Ammon's horn (tissue), 1 donor: ENCODE data around the gene SERPINE2.

Source experiments
- DNase-seq: peaks from one replicate; pipeline ENCODE4 v3.0.0-alpha.2; 2016; ENCODE audit warnings: low spot score

The SERPINE2 gene

DNA sequence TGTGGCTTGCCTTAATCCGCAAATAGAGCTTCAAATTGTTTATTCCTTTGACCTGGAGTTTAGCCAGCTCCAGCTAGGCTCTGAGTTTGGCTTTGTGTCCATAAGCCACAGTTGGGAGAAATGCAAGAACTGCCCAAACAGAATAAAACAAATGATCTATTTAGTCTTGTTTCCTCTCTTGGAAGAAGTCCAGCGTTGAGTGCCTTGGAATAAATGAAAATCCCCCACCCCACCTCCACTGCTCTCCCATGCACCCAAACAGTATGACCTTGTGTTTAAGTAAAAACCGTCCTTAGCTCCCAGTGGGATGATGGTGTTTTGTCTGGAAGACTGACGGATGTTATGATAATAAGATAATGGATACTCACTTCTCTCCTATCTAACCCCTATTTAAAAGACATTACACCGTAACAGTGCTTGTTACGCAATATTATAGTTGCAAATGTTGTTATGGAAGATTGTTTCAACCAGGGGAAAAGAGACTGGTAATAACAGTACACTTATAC is 3.2 kb upstream of the SERPINE2 start:
- peak; percentile 81 for DNase-seq

DNA sequence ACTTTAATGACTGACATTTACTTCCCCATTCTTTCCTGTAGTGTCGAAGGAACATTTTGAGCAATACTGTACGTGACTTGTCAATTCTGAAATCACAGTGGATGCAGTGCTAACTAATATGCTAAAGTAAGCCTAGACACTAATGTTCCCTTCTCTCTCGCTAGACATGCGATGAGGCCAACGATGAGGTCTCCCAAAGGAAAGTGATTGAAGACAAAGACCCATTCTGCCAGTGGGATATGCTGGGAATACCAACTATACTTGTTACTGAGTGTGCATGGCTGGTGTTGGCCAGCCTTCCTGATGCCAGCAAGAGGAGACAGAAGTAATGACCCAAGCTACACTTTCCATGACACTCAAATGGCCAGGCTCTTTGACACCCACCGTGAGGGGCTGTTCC is 2.5 kb upstream of the SERPINE2 start:
- peak; percentile 87 for DNase-seq

DNA sequence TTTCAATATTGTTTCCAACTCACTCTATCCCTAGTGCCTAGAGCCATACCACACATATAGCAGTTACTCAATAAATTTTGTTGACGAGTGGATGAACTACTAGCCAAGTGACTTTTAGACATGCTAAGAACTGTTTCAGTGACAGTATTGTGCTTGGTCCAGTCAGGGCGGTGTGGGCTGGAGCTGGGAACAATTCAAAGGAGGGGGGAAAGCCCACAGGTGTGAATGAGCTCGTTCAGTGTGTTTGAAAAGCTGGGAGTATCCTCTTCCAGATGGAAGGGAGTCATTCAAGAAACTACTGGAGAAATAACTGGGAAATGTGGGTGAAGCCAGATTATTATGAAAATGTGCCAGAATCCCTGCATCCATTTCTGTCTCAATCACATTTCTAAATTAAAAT is 1.7 kb upstream of the SERPINE2 start:
- no peak for DNase-seq

DNA sequence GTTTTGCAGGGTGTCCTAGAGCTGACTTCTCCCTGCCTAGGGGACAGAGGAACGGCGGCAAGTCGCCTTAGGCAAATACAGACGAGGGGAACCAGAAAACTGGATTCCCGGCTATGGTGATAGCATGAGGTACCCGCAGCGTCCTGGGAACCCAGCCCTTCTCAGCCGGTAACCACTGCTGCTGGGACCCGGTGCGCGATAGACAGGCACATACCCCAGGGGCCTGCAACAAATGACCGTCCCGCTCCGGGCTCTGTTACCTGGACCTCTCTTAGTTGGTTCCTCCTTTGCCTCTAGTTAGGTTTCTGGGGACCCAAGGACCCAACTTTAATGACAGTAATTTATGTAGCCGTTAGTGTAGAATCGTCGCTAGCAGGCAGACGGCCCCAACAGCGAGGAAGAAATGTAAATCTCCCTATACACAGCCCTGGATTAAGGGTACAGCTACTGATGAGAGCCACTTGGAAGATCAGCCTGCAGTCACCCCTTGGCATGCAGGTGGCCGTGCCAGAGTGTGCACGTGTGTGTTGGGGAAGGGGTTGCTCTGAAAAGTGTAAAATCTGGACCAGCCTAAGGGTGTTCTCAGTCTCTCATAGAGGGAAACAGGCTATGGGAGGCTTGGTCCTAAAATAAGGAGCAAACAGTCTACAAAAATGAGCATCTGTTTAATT is 819 bp upstream of the SERPINE2 start:
- DNase-seq: no peak

DNA sequence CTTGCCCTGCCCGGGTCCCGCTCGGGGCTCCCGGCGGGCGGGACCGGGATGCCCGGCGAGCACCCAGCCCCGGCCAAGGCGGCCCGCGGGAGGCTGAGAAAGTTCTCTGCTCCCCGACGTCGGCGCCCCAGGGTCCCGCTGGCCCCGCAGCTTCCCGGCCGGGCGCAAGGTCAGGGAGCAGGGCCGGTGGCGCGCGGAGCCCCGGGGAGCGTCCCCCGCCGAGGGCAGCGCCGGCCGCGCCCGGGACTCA is 331 bp downstream of the SERPINE2 start:
- no peak for DNase-seq

DNA sequence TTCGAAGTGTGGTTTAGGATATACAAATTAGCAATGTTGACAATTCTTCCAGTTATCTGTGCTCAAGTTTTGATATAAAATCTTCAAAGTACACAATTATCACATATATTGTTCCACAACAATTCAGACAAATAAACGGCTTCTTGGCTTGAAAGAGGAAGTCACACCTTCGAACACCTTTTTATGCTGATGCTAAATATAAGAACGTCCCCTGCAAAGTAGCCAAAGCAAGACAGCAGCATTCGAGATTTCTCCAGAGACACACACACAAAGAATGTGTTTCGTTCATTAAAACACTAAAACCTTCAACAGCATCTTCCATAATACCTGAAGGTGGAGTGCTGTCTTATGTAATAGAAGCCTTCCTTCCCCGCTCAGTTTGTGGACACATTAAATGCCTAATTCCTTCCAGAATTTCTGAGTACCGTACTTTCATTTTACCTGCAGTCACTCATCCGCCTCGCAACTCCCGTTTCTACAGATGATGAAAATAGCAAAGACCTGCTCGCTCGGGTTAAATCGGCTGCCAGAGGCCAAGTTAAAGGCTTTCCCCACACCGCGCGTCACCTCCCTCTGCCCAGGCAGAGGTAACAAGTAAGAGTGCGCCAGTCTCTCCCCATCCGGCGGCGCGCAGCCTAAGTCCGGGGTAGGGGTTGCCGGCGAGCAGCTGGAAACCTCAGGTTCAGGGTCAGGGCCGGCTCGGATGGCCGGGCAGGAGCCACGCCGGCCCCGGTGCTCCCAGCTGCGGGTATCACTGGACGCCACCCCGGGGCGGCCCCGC is 847 bp downstream of the SERPINE2 start:
- peak; percentile 25 for DNase-seq

DNA sequence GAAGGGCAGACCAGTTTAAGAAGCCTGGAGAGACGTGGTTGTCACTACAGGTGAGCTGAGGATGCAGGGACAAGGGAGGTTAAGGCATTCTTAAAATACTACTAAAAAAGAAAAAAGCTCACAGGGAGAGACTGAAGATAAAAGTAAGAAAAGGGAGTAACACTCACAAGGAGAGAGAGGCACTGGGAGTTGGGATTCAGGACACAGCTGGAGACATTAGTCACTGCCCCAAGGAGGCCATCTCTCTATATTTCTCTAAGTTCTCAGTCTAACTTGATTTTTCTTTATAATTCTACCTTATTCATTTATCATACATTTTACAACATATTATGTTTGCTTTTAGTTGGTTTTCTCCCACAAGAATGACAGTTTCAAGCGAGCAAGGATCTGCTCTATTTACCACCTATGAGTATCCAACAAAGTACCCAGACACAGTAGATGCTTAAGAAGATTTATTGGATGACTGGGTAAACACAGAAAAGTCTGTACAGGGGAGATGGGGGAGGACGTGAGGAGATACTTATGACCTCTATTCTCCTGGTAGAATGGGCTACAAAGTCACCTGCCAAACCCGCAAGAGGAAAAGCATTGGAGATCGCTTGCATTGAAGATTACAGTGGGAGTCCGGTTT is 2.2 kb downstream of the SERPINE2 start:
- DNase-seq: no peak

DNA sequence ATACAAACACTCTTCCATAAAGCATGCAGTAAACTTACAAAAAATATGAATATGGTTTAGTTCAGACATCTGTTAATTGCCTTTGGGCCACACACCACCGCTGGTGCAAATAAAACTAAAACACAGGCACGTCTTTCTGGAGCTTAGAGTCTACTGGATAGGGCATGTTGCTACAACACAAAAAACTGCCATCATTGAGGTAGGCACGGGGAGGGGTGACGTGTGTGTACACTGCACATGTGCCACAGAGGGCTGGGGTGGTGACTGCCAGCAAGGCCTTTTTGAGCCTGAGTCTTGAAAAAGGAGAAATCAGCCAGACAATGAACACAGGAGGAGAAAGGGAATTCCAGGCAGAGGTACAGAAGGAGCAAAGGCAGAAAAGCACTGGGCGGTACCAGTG is 5.1 kb downstream of the SERPINE2 start:
- DNase-seq: no peak

DNA sequence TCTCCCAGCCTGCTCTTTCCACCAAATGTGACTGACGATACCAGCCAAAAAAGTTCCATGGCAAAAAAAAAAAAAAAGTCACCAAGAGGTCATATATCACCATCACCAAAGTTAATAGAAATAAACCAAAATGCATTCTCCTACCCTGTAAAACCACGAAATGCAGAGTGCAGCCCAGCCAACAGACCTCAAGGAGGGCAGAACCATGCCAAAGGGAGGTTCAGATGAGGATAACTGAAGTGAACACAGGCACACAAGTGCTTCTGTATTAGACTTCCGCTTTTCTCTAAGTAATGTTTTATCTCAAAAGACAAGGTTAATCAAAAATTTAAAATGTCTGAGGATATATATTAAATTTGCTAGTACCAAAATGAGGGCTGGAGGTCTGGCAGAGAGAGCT is 5.5 kb downstream of the SERPINE2 start:
- no peak for DNase-seq

DNA sequence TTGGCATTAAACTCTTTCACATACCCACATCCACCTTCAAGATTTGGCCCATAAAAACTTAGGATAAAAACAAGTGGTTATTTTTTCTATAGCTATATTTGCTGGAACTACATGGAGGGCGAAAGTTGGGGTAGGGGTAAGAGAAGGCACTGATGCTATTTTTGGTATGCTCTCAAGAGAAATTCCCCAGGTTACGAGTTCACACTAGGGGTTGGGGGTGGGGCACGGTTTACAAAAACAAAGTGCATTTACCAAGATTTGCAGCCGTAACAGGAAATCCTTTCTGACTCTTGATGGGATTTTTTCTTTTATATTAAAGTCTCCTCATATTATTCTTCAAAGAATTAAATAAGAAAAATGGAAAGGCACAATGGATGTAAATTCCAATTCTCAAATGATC is 6.8 kb downstream of the SERPINE2 start:
- DNase-seq: no peak

DNA sequence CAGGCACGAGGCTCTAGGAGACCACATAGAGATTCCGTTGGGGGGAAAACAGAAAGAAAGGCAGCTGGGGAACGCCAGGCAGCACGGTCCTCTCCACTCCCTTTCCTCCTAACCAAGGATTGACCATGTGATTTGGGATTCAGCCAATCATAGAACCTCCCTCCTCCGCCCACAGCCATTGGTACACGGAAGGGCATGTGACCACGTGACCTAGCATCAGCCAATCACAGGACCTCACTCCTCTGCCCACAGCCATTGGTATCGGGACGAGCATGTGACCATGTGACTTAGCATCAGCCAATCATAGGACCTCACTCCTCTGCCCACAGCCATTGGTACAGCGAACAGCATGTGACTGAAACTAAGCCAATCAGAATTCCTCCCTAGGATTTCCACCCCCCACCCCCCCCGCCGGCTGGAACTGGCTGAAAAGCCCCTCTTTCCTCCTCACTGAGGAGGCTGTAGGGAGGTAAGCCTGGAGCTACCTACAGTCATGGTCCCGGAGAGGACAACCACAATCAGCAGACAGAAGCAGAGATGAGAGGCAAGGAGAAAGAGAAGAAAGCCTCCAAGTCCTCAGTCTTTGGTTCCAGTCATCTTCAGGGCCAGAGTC is 7.6 kb downstream of the SERPINE2 start:
- no peak for DNase-seq

DNA sequence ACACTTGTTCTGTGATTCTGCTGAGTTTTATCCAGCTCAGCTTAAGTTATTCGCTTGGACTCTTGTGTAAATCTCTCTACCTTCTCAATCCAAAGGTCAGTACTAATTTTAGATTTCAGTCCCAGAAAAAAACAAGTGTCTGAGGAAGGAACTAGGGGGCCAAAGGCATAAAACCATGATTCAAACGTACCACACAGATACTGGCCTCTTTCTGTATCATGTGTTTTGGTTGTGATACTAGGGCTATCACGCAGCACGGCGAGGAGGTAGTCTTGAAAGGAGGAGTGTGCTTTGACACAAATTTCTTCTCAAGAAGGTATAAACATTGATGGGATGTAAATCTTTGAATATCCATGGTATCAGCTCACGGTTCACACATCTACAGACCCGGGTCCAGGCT is 8.3 kb downstream of the SERPINE2 start:
- no peak for DNase-seq

DNA sequence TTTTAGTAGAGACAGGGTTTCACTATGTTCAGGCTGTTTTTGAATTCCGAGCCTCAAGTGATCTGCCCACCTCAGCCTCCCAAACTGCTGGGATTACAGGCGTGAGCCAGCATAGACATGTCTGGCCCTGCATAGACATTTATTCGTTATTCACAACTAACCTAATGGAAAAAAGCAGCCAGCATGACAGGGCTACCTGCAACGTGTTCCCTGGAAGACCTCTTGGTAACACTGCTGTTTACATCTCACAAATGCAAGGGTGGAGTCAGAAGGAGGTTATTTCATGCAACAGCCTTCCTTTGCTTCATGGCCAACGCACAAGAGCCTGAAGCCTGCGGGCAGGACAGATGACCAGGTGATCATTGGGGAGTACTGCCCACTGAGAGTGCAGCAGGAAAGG is 9.2 kb downstream of the SERPINE2 start:
- no peak for DNase-seq

DNA sequence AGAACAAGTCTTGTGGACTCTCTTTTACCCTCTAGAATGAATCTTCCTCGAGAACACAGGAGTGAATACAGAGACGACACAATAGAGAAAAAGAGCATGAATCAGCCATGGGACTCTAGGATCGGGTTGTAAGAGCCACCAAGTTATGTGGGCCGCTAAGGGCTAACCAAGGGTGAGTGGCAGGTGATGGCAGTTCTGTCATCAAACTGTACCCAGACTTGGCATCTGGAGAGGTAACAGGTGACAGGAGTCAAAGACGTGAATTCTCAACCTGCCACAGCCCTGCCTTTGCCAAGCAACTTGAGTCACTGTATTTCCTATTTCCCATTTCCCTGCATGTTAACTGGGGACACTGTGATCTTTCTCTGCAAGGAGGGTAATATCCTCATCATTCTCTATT is 11.2 kb downstream of the SERPINE2 start:
- no peak for DNase-seq

DNA sequence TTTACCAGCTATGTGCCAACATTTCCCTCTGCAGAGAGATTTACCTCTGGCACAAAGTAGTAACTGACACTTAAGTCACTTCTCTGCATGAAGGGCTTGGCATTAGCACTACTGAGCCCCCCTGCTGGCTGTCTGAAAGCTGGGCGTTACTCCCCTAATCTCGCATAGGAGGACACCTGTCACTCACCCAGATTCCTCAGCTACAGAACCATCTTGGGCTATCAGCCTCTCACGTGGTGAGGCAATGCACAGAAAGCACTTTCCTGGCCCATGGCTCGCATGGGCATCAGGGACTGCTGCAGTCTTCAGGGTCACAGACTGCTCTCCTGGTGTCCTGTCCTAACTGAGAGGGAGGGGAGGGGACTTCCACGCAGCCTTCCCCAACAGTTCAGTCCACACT is 12.0 kb downstream of the SERPINE2 start:
- DNase-seq: no peak

DNA sequence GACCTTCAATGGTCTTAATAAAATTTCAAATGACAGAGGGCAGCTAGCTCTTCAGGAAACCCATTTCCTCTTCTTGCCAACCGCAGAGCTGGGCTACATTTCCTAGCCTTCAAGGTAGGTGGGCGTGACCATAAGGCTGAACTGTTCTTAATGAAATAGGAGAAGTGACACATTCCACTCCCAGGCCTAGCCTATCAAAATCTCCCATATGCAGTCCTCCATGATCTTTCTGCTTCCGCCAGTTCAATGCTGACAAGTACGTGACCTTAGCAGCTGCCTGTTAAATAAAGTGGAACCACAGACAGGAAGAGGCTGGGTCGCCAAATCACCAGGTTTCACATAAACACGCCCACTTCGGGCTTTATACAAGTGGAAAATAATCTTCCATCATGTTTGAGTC is 13.2 kb downstream of the SERPINE2 start:
- no peak for DNase-seq

DNA sequence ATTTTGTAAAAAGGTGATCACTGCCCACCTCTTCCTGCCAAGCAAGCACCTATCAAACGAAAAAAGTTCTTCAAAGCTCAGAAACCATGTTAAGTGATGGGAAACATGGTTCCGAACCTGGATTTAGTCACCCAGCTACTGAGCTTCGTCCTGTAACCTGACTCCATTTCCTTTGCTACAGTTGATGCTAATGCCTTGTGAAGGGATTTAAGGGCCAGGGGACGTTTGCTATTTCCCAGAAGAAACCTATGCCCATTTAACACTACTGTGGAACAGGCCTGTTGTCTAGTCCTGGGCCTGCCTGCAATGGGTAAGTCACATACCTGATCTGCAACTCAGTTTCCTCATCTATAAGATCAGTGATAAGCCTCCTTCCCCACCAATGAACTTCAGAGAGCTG is 14.8 kb downstream of the SERPINE2 start:
- DNase-seq: no peak

DNA sequence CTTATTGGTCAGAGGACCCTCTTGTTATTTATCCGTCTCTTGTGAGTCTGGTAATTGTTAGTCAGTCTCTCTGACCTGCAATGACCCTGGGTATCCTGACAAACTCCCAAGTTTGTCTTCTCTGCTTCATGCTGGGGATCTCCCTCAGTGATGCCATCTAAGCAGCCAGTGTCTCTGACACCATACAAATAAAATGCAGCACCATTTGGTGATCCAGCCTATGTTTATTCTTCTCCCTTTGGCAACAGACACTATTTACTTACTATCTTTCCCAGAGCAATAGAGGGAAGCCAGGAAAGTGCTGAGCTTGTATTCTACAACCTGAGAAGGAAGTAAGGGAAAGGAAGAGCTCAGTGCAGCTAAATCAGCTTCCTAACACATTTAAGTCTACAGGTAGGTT is 15.9 kb downstream of the SERPINE2 start:
- no peak for DNase-seq

DNA sequence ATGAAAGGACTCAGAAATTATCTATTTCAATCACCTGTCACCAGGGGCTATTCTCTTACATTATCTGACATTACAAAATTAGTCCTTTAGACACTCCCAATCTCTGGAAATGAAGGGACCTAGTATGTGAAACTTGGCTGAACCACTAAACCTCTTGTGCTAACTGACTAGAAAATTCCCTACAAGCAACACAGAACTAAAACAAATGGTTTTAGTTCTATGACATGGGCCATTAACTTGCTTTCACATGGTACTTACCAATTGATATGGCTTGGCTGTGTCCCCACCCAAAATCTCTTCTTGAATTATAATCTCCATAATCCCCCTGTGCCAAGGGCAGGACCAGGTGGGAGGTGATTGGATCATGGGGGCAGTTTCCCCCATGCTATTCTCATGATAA is 16.6 kb downstream of the SERPINE2 start:
- no peak for DNase-seq

DNA sequence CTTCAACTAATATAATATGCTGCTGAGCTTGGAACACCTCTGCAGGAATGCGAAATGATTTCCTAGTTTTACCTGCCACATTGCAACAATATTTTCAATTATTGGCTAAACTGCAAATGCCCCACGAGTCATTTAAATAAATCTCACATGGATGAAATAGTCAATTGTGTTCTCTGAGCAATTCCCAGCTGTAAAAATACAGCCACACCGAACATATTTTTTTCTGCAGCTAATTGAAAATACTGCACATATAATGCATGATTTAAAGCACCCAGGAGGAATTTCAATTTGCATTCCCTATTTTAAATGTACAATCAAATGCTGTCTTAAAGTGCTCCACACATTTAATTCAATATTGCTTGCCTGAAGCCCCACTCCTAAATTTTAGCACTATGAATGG is 18.6 kb downstream of the SERPINE2 start:
- DNase-seq: no peak

DNA sequence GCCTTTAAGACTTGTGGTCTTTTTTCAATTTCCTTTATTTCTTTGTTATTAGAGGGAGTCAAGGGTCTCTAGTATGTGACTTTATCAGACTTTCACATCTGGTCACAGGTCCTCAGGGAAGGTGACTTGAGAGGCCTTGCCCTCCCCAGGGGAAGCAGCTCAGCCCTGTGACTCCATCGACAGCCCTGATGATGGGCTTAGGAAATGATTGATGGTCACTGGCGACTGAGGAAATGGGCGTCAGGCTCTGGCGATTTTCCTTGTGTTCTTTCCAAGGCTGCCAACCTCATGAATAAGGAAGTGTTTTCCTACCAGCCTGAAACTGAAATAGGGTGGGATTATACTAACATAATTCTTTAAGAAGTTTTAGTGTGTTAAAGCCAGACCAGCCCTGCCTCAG is 21.1 kb downstream of the SERPINE2 start:
- no peak for DNase-seq

DNA sequence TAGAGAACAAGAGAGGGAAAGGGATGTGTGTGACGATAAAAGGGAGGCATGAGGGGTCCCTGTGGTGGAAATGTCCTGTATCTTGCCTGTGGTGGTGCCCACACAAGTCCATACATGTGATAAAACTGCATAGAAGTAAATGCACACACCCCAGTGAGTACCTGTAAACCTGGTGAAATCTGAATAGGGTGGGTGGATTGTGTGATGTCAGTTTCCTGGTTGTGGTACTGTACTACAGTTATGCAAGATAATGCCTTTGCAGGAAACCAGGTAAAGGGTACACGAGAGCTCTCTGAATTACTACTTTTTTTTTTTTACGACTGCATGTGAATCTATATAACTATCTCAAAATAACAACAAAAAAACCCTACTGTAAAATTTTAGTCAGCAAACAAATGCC is 22.1 kb downstream of the SERPINE2 start:
- no peak for DNase-seq

DNA sequence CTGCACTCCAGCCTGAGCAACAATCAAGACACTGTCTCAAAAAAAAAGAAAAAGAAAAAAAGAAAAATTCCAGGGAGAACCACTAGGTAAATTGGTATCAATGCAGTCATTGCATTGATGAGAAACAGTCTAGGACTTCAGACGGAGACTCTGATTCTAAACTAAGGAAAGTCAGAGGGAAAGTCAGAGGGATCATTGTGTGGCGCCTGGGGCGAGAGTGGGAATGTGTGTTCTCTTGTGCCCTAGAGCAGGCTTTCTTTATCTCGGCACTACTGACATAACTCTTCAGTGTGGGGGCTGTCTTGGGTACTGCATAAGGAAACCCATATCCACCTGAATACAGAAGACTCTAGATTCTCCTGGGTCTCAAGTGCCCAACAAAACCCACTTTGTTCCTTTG is 24.8 kb downstream of the SERPINE2 start:
- DNase-seq: no peak
